Astrocyte of the spinal cord (primary cell): ENCODE data around the gene SETBP1.

ENCODE experiments used
- DNase-seq: peaks from one replicate; pipeline ENCODE4 v3.0.0; 2011; ENCODE audit warnings: low read depth, low spot score
- H3K4me3 ChIP-seq: 2 replicates; pipeline ENCODE4 v1.5.1; 2011; ENCODE audit warnings: low read depth, mild to moderate bottlenecking, low read length, moderate library complexity
- CTCF ChIP-seq: IDR thresholded peaks from 2 replicates; pipeline ENCODE4 v1.5.1; 2012; ENCODE audit warnings: low read depth, mild to moderate bottlenecking, low read length, inconsistent platforms
- in situ Hi-C: cut with HindIII; loops from 2 replicates; pipeline ENCODE4 v1.10.0; 2017; ENCODE audit warnings: low sequenced_read_pairs

The SETBP1 gene

GRCh38 chr18:44957025-44957424 lies 276.3 kb downstream of the SETBP1 start:
- TF ChIP-seq CTCF: no peak
- no peak overlapping the region for H3K4me3 ChIP-seq
- DNase-seq: no peak
- in situ Hi-C loops: no loop called here

- no peak for TF ChIP-seq CTCF
- in situ Hi-C loops: no loop called here
- no peak for DNase-seq
Measured at GRCh38 chr18:44957461-44957860, 276.8 kb downstream of the SETBP1 start.

GRCh38 chr18:44958040-44958439 lies 277.4 kb downstream of the SETBP1 start:
- in situ Hi-C loops: no loop called here
- DNase-seq: no peak
- no peak overlapping the region for H3K4me3 ChIP-seq
- TF ChIP-seq CTCF: no peak

More at GRCh38 chr18:44957461-44957860, 276.8 kb downstream of the SETBP1 start:
- H3K4me3 ChIP-seq: no peak overlapping the region

GRCh38 chr18:44958455-44958854 lies 277.8 kb downstream of the SETBP1 start:
- in situ Hi-C loops: no loop called here
- DNase-seq: no peak
- TF ChIP-seq CTCF: no peak
- H3K4me3 ChIP-seq: no peak overlapping the region

GRCh38 chr18:44959013-44959412 lies 278.3 kb downstream of the SETBP1 start:
- no peak overlapping the region for H3K4me3 ChIP-seq
- DNase-seq: no peak
- no peak for TF ChIP-seq CTCF
- in situ Hi-C loops: no loop called here

GRCh38 chr18:44960580-44960979 lies 279.9 kb downstream of the SETBP1 start:
- no peak for DNase-seq
- in situ Hi-C loops: no loop called here
- no peak overlapping the region for H3K4me3 ChIP-seq
- TF ChIP-seq CTCF: no peak

- no peak overlapping the region for H3K4me3 ChIP-seq
- in situ Hi-C loops: no loop called here
- DNase-seq: no peak
- no peak for TF ChIP-seq CTCF
Measured at GRCh38 chr18:44961288-44961995, 280.8 kb downstream of the SETBP1 start.
